NCI-H774 (cell line): ENCODE measurements around the gene XK.
"Not testable (repeated sequence)": the region's sequence is repeated elsewhere in the genome, so short reads cannot be mapped to it uniquely, and the experiment has no call there.

ENCODE experiments used
- DNase-seq: peaks from one replicate; lab custom pipeline; 2025; lab: John Stamatoyannopoulos, UW

The XK gene

GRCh38 chrX:37685381-37686359, at the start of gene XK:
TSS of gene XK (plus strand) at chrX:37685791. CDS start at chrX:37685962, 171 bp downstream.
- peak; percentile 45 for DNase-seq

GRCh38 chrX:37638047-37638446, 47.5 kb upstream of the XK start:
- DNase-seq: no peak

- no peak for DNase-seq
Measured at GRCh38 chrX:37640142-37640541, 45.4 kb upstream of the XK start.

GRCh38 chrX:37641859-37642258, 43.7 kb upstream of the XK start:
- no peak for DNase-seq

GRCh38 chrX:37644381-37645305, 40.9 kb upstream of the XK start:
- DNase-seq: no peak

GRCh38 chrX:37646254-37646653, 39.3 kb upstream of the XK start:
- no peak for DNase-seq

GRCh38 chrX:37650879-37651278, 34.7 kb upstream of the XK start:
- not testable (repeated sequence) for DNase-seq

- DNase-seq: no peak
Measured at GRCh38 chrX:37651921-37652452, 33.6 kb upstream of the XK start.

GRCh38 chrX:37652589-37653231, 32.9 kb upstream of the XK start:
- DNase-seq: no peak

- no peak for DNase-seq
Measured at GRCh38 chrX:37653397-37654085, 32.0 kb upstream of the XK start.

GRCh38 chrX:37658343-37659030, 27.1 kb upstream of the XK start:
- no peak for DNase-seq

GRCh38 chrX:37659047-37659446, 26.5 kb upstream of the XK start:
- no peak for DNase-seq

- no peak for DNase-seq
Measured at GRCh38 chrX:37662181-37662580, 23.4 kb upstream of the XK start.

- DNase-seq: no peak
Measured at GRCh38 chrX:37666516-37666915, 19.1 kb upstream of the XK start.

- DNase-seq: no peak
Measured at GRCh38 chrX:37667141-37667540, 18.4 kb upstream of the XK start.

- DNase-seq: no peak
Measured at GRCh38 chrX:37672563-37672962, 13.0 kb upstream of the XK start.

GRCh38 chrX:37676811-37677210, 8.8 kb upstream of the XK start:
- no peak for DNase-seq

GRCh38 chrX:37677243-37677642, 8.3 kb upstream of the XK start:
- DNase-seq: no peak

- DNase-seq: no peak
Measured at GRCh38 chrX:37677765-37678164, 7.8 kb upstream of the XK start.

GRCh38 chrX:37678574-37678973, 7.0 kb upstream of the XK start:
- DNase-seq: no peak

- no peak for DNase-seq
Measured at GRCh38 chrX:37679230-37679629, 6.4 kb upstream of the XK start.
